Activated gamma-delta T cell treated with Interleukin-2 at 50 U/mL for 16 hours (primary cell): ENCODE measurements around the gene RUNX3.
"Not testable (repeated sequence)": the region's sequence is repeated elsewhere in the genome, so short reads cannot be mapped to it uniquely, and the experiment has no call there.

ENCODE experiments used
- DNase-seq: peaks from one replicate; pipeline ENCODE4 v3.0.0-alpha.2; 2020

The RUNX3 gene

GRCh38 chr1:24930260-24931145, at the start of gene RUNX3:
Gene RUNX3 (minus strand): TSS chr1:24930276. CDS start chr1:24929868, 408 bp downstream.
- peak; percentile 92 for DNase-seq

GRCh38 chr1:24979232-24979631, 49.2 kb upstream of the RUNX3 start:
- DNase-seq: not testable (repeated sequence)

GRCh38 chr1:24978383-24979032, 48.4 kb upstream of the RUNX3 start:
- DNase-seq: no peak

DNA sequence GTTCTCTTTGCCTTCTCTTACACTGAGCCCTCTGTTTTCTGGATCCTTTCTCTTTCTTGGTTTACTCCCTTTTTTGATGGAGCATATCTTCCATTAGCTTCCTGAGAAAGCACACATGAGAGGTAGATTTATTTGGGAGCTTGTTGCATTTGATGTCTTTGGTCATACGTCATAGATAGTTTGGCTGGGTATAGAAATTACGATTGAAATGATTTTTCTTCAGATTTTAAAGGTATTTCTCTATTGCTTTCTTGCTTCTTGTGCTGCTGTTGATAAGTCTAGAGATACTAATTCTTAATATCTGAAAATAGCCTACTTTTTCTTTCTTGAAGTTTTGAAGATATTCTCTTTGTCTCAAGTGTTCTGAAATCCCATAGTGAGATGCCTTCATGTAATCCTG, 45.3 kb upstream of the RUNX3 start:
- DNase-seq: no peak

DNA sequence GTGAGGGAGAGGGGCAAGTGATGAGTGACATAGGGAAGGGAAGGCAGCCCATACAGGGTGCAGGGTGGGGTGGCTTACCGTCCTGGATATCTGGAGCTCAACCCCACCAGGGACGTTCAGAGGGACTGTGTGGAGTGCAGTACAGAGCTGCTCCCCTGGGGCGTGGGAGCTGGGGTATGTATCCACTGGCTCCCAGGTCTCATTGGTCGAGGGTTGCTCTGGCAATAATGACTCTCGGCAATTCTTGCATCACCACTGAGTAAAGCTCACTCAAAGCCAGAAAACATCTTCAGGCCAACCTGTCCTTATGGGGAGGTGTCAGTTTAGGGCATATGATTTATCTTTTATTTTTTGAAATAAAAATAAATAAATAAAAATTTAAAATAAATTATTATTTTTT, 43.2 kb upstream of the RUNX3 start:
- no peak for DNase-seq

- DNase-seq: no peak
Measured at GRCh38 chr1:24972915-24973242, 42.8 kb upstream of the RUNX3 start.

- DNase-seq: no peak
Measured at GRCh38 chr1:24972221-24972914, 42.3 kb upstream of the RUNX3 start.

- no peak for DNase-seq
Measured at GRCh38 chr1:24970926-24971875, 41.1 kb upstream of the RUNX3 start.

GRCh38 chr1:24970399-24970753, 40.3 kb upstream of the RUNX3 start:
- no peak for DNase-seq

GRCh38 chr1:24969596-24970398, 39.7 kb upstream of the RUNX3 start:
- no peak for DNase-seq

DNA sequence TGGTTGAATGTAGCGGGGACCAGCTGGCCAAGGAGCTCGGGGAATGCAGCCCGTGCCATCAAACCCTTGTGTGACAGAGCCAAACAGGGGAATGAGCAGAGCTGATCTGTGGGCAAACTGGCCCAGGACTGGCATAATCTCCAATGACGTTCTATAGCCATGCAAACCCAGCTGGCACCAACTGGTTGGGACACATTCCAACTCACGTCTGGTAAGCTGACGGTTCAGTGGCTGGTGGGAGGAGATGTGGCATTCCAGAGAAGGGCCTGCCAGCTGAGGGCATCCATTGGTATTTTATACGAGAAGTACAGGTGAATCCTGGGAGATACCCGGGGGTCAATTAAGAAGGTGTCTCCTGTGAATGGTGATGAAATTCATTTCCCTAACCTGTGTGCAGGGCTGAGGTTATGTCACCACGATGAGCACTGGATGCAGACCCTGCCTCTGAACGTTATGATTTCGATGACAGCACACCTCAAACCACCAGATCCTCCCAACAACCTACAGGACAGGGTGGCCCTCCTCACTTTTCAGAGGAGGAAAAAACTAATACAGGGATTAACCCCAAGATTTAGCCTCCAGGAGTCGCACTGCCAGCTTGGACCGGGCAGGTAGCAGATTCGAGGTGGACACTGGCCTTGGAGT, 39.0 kb upstream of the RUNX3 start:
- no peak for DNase-seq

GRCh38 chr1:24967962-24968361, 37.9 kb upstream of the RUNX3 start:
- DNase-seq: no peak

DNA sequence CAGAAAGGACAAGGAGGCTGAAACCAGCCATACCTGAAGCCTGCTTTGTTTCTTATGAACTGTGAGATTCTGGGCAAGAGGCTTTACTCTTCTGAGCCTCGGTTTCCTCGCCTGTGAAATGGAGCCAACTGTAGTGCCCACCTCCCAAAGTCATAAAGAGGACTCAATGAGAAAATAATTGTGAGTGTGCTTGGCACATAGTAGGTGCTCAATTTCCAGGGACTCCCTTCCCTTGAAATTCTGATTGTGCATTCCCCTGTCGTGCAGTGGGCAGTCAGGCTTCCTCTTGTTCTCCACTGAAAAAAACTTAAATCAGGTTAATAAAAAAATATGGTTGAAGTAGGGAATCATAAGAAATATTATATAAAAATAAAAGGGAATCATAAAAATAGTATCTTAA, 37.5 kb upstream of the RUNX3 start:
- DNase-seq: no peak

DNA sequence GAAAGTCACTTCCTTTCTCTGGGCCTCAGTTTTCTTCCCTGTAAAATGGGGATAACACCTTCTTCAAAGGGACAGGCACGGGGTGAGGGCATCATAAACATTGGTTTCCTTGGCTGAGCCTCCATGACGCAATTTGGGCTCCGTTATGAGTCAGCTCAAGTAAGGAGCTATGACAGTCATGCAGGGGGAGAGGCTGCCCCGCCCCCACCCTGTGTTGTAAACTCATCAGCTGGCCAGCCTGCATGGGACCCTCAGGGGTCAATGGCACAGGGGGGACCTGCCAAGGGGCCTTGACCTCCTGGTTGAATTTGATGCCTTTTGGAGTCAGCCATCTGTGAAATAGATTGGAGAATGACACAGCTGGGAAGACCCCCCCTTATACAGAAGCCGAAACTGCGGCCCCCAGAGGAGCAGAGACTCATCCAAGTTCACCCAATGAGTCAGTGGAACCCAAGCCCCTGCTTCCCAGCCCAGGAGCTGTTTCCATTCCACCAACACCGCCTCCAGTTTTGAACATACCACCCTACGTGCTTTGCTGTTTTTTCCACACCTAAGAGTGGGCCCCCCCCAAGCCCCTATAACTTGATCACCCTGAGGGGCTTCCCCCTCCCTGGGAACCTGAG, 36.8 kb upstream of the RUNX3 start:
- peak; percentile 43 for DNase-seq

- DNase-seq: no peak
Measured at GRCh38 chr1:24966121-24966723, 36.1 kb upstream of the RUNX3 start.

DNA sequence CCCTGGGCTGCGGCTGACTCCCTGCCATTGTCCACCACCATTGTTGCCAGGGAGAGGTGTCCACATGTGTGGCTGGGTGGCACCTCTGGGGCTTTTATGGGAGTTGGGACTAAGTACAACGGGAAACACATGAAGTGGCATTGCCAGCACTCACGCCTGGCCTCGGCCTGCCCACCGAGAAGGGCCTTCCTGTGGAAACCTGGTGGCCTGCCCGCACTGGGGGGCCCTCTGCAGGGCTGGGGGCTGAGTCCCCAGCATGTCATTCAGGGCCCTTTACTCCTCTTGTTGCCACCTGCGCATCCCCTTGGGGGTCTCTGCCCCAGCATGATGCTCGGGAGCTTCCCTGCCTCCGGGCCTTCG, 35.5 kb upstream of the RUNX3 start:
- DNase-seq: no peak

DNA sequence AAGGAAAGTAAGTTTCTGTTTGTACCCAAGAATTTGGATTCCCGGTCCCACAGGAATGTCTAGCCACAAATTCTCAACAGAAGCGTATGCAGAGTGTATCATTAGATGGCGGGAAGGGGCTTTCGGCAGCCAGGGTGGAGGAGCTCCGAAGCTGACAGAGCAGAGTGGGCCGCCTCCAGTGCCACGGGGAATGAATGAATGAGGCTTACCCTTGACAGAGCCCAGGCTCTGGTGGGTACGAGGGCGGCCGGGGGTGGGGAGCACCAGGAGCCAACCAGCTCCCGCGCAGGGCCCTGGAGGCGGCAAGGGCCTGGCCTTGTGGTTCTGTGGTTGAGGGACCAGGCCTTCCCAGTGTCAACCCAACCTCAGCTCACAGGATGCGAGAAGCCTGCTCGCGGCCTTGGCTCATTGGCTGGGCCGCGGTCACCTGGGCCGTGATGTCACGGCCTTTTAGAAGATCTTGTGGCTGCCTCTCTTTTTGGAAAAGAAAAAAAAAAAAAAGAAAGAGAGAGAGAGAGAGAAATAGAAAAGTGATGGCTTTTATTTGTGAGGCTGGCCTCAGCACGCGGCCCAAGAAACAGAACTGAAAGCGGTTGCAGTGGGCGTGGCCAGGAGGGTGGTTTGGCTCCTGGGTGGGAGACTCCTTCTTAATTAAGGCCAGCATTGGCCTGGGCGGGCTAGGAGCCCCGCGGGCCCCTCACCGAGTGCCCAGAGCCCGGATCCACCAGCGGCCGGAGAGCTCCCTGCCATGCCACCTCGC, 34.9 kb upstream of the RUNX3 start:
- DNase-seq: peak; percentile 86

DNA sequence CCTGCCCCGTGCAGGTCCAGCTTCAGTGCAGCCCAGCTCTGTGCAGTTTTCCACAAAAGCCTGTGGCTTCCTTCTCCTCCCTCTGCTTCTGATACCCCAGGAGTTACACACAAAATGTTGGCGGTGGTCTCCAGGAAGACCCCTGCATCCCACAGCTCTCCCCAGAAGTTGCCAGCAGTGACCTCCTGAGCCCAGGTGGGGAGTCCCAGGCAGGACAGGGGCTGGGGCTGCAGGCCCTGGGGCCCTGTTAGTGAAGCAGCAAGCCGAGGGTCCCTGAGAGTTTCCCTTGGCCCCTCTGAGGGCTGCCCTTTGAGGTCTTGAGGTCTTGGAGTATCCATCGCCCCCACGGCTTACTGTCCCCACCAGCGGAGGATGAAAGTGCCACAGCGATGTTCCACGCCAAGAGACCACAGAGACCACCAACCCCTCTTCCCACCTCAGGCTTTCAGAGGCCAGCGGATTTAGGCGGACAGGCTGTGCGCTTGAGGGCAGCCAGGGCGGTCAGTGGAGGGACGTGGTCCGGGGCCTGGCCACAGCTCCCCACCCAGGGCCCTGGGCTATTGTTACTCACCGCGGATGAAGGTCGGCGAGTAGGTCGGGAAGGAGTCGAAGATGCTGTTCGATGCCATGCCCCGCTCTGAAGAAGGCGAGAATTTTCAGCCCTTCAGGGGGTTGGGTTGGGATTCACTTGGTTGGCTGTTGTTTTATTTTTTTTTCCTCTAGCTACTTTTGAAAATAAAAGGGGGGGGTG, 34.0 kb upstream of the RUNX3 start:
- DNase-seq: no peak
